GOT3 (cell line): ENCODE data around the gene NEO1.

Experiments
- DNase-seq: peaks from one replicate; lab custom pipeline; 2025; ENCODE audit warnings: mixed read lengths; lab: John Stamatoyannopoulos, UW

NEO1 gene

DNA sequence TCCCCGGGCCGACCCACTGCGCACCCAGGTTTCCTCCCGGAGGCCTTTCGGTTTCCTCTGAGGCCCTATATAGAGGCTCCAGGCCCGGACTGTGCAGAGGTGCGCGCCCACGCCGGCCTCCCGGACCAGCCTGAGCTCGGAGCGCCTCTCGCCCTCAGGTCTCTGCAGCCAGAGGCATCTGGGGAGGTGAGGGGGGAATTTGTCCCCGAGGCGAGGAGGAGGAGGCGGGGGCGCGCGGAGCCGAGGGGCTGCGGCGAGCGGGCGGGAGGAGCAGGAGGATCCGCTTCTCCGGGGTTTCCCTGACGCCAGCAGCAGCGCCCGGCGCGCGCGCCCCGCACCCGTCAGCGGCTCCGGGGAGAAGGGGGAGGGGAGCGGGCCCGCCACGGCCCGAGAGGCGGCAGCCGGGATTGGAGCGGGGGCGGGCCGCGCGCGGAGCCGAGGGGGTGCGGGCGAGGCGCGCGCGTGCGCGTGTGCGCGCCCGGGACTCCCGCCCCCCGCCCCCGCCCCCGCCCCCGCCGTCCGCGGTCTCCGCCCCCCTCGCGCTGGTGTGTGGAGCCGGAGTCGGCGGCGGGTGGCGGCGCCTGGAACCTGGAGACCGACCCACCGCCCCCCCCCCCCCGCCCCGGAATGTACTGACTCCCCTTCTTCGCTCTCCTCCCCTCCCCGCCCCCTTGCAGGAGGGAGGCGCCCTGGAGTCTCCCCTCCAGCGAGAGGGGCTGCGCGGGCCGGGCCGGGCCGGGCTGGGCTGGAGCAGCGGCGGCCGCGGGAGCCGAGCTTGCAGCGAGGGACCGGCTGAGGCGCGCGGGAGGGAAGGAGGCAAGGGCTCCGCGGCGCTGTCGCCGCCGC is at the start of gene NEO1:
TSS of gene NEO1 (plus strand) at position 657 of the 846 bp plus-strand sequence. CDS start 213 bp downstream, outside the sequence.
- peak; percentile 61 for DNase-seq

DNA sequence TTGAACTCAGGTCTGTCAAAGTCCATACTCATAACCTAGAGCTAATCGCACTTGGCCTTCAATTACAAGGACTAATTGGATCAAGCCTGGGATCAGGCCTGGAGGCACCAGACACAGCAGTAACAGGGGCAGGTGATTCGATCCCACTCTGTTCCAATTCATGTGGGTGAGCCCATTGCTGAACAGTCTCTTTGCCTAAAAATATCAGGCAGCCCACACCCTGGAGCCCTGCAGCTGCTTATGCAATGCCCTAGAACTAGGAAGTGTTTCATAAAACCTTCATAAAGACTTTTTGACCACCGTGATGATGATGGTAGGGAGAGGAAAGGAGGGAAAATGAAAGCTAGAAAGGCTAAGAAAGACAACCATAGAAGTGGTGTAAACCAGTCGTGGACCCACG is 47.8 kb upstream of the NEO1 start:
- DNase-seq, result no peak

- no peak for DNase-seq
Observed at GRCh38 chr15:73005032-73005431, 47.2 kb upstream of the NEO1 start.

DNA sequence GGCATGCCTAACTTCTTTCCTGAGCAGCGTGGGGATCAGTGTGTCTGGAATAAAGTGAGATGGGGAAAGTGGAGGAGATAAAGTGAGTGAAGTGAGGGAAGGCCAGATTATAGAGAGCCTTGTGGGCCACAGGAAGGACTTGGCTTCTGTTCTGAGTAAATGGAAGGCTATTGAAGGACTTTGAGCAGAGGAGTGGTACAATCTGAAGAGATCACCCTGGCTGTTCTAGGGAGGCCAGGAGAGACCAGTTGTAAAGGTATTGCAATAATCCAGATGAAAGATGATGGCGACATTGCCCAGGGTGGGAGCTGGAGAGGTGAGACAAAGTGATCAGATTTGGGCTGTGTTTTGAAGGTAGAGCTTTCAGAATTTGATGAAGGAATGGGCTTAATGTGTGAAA is 46.8 kb upstream of the NEO1 start:
- DNase-seq, result no peak

GRCh38 chr15:73006523-73006922 is 45.7 kb upstream of the NEO1 start:
- DNase-seq, result no peak

DNA sequence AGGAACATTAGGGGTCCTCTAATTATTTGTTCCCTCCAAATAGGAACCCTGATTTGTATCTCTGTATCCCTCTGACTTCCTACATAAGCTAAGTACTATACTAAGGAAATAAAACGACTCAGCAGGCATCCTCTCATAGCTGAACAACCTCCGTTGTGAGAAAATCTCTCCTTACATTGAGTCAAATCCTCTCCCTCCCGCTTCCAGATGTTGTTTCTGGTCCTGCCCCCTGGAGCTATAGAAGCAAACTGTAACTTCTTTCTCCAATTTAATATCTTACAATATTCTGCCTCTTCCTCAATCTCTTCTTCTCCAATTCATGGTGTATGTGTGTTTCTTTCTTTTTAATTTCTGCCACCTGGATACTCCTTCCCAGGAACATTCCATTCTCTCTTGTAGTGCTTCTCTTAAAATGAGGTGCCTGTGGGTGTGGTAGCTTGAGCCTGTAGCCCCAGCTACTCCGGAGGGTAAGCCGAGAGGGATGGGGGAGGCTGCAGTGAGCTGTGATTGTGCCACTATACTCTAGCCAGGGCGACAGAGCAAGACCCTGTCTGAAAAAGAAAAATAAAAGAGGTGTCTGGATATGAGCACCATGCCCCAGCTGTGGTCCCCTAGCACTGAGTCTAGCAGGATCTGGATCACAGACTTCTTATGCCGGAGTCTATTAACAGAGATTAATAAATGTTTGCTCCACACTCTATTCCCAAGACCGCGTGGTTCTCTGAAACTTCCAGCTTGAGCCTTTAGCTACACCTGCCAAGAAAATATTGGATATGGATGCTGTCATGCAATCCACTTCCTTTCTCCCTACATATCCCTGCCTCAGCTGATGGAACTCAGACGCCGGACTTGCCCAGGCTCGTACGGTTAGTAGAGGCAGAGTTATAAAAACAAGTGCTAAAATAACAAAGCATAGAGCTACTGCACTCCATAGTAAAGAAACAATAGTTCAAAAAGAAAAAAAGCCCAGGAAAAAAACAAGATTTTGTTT is 42.9 kb upstream of the NEO1 start:
- no peak for DNase-seq

GRCh38 chr15:73010154-73011152 is 41.8 kb upstream of the NEO1 start:
- no peak for DNase-seq

DNA sequence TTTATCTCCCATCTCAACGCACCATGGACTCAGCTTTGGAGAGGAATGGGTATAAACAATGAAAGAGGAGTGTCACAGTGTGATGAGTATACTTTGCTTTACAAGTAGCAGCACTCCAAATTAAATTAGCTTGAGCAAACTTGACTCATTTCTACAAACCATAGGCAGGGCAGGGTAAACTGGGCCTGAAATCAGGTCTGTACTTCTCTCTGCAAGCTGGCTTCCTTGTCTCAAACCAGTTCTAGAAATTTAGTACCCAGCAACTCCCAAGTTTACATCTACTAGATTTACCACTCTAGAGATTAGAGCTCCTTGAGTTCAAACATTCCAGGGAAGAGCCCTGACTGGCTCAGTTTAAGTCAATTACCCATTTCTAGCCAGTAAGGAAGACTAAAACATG is 37.4 kb upstream of the NEO1 start:
- DNase-seq, result no peak

DNA sequence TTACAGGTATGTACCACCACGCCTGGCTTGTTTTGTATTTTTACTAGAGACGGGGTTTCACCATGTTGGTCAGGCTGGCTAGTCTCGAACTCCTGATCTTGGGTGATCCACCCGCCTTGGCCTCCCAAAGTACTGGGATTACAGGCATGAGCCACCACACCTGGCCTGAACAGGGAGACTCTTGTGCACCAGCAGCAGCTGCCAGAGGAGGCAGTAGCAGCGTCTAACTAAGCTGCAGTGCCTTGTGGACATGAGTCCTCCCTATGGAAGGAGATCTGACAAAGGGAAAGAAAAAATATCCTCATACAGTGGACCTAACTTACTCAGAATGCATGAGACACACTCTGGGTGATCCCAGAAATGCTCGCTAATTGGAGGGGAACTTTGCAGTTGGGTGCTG is 36.8 kb upstream of the NEO1 start:
- no peak for DNase-seq

- DNase-seq, result no peak
Observed at GRCh38 chr15:73017987-73018386, 34.3 kb upstream of the NEO1 start.

GRCh38 chr15:73019154-73019553 is 33.1 kb upstream of the NEO1 start:
- DNase-seq, result no peak

DNA sequence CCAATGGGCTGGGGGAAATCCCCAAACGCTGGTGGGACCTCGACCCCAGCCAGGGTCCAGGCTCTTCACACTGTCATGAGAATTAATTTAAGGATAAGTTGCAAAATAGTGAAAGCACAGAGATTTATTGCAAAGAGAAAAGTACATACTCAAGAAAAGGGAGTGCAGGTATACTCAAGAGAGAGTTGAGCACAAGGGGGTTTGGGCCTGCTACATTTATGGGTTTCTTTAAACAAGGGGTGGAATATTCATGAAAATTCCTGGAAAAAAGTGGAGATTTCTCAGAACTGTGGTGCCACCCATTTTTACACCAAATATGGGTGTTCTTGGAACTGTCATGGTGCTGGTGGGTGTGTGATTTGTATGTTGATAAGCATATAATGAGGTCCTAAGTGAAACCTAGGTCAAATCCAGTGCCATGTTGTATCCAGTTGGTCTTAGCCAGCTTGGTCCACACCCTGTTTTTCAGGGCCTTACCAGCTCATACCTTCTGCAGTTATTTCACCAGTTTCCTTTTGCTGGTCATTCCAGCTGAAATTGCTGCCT is 32.6 kb upstream of the NEO1 start:
- DNase-seq, result no peak

DNA sequence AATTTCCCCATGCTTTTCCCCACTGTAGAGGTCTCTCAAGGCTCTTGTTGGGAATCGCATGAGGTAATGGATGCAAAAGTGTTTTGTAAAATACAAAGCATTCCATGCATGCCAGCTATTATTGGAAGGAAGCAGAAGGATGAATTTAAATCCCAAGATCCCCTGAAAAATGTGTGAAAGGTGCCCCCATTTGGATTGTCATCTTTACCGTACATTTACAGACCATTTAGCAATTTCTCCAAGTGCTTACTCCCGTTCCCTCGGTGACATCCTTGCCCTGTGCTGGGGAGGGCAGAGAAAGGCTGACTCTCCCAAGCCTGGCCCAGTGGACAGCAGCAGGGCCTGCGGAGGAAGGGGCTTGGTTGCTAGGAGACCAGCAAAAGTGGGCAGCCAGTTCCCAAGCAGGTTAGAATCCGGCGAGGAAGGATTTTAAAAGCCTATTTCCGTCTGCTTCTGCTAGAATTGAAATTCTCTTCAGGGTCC is 31.1 kb upstream of the NEO1 start:
- DNase-seq, result no peak

DNA sequence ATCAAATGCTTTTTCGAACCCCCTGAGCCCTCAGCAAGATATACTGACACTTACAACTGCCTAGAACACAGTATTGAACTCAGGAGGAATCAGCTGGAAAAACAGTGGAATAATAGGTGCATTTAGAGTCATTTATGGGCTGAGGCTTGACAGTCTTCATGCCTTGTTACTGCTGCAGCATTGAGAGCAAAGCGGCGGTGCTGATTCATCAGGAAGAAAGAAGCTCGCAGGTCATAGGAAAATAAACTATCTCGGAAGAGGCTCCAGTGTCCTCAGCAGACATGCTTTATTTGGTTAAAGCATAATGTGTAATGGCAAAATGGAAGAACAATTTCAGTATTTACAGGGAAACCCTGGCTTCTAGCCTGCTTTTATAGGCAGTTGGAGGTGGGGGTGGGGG is 30.1 kb upstream of the NEO1 start:
- no peak for DNase-seq

GRCh38 chr15:73023071-73023470 is 29.2 kb upstream of the NEO1 start:
- DNase-seq, result no peak

DNA sequence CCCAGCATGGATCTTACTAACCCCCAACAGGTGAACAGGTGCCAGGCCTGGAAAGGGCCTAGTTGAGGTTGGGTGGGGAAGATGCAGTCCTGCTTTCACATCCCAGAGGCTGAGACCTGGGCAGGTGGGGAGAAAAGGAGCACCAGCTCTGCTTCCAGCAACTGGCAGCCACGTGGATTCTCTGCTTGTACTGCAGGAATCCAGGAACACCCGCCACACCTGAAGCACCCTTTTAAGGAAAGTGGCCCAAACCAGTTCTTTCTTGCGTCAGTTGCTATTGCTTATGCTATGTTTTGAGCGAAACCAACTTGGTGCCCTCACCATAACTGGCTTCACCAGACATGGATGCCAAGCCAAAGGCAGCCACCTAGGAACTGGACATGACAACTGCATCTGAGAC is 28.1 kb upstream of the NEO1 start:
- no peak for DNase-seq

- DNase-seq, result no peak
Observed at GRCh38 chr15:73026511-73027054, 25.7 kb upstream of the NEO1 start.

- no peak for DNase-seq
Observed at GRCh38 chr15:73028031-73028430, 24.2 kb upstream of the NEO1 start.

DNA sequence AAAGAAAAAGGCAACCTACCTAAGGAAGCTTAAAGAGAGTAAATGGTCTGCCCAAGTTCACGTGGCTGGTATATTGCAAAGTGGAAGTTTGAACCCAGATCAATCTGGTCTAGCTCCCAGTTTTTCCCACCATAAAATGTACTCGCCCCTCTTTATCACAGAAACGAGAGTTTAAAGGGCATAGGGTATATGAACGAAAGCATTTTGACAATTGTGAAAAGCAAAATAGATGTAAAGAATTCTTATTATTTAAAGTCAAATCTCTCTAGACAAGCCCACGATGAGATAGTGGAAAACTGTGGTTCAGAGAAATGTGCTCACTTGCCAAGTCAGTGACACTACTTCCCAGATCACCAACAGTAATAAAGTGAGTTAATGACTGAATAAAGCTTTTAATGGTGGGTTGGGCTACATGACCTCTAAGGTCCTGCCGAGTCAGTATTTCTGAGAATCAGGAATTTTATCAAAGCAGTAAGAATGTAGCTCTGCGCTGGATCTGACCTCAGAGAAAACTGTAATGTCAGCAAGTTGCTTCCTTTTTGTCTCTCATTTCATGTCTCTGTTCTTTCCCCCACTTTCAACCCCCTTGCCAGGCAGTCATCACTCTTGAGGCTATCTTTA is 23.3 kb upstream of the NEO1 start:
- no peak for DNase-seq

DNA sequence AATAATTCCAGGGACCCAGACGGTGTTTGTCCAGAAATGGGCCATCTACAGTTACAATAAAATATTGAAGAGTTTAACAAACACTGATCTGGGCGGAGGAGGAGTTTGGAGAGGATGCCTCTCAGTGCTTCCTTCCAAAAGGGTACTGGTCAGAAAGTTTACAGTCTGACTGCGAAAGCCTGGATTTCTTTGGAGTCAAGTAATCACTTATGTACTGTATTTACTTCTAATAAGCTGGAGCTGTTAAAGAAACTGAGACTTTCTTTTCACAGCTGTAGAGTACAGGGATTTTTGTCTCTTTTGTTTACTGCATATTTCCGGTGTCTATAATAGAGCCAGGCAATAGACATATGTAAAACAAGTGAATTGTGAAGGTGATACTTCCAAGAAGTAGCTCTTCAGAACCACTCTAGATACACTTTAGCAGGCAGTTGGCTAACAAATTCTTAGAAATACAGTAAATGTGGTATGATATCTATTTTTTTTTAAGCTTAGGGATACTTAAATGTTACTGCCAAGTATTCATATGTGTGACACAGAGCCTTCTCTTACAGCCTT is 22.1 kb upstream of the NEO1 start:
- DNase-seq, result no peak
